H1 (cell line): ENCODE results near the gene GARS1. TPM values are rescaled to one million over a fixed set of nuclear protein-coding genes. Genes with fewer than 3 reads are reported as not detected.

Experiments
- CTCF ChIA-PET: fragments of 300-600 bp; sonication (Branson Sonifier 250); formaldehyde crosslinking; loops from one replicate; lab custom pipeline; 2021; ENCODE audit not compliant: partially characterized antibody; lab: Charles Lee
- POLR2A ChIA-PET: fragments of 300-600 bp; sonication (Branson Sonifier 250); formaldehyde crosslinking; loops from one replicate; lab custom pipeline; 2021; ENCODE audit warnings: inconsistent platforms; ENCODE audit not compliant: partially characterized antibody; lab: Charles Lee
- DNase-seq, 2 experiments: peaks; one replicate each; pipeline versions ENCODE4 v3.0.0 to v3.0.0-alpha.2; 2010 to 2022; ENCODE audit warnings: low spot score in 2 of 2, low read depth in 1 of 2, mixed read lengths in 1 of 2
- FAIRE-seq: peaks from 2 replicates; lab custom pipeline; 2011; peaks lifted over from hg19 to GRCh38; lab: Jason Lieb, UNC
- H2AFZ ChIP-seq: 2 replicates; pipeline ENCODE4 v1.8.1; 2012; ENCODE audit warnings: low read length, inconsistent platforms
- H2AK5ac ChIP-seq: 2 replicates; pipeline ENCODE4 v1.6.1; 2013; ENCODE audit warnings: low read depth, low read length
- H2BK120ac ChIP-seq: replicated peaks from 2 replicates; pipeline ENCODE3; 2013; ENCODE audit warnings: low read depth, low read length, inconsistent platforms
- H2BK12ac ChIP-seq: 2 replicates; pipeline ENCODE4 v1.6.1; 2013; ENCODE audit warnings: low read depth, low read length
- H2BK15ac ChIP-seq: 2 replicates; pipeline ENCODE4 v1.6.1; 2013; ENCODE audit warnings: low read length
- H2BK20ac ChIP-seq: 2 replicates; pipeline ENCODE4 v1.6.1; 2013; ENCODE audit warnings: low read length
- H2BK5ac ChIP-seq: 2 replicates; pipeline ENCODE4 v1.6.1; 2013; ENCODE audit warnings: low read depth, low read length
- H3K14ac ChIP-seq: 2 replicates; pipeline ENCODE4 v1.6.1; 2013; ENCODE audit warnings: inconsistent platforms; ENCODE audit not compliant: insufficient read length
- H3K18ac ChIP-seq: 2 replicates; pipeline ENCODE4 v1.6.1; 2013; ENCODE audit warnings: low read length; ENCODE audit errors: extremely low read depth
- H3K23ac ChIP-seq: 2 replicates; pipeline ENCODE4 v1.6.1; 2013; ENCODE audit warnings: inconsistent platforms; ENCODE audit not compliant: insufficient read length
- H3K23me2 ChIP-seq: 2 replicates; pipeline ENCODE4 v1.6.1; 2013; ENCODE audit warnings: low read depth, low read length
- H3K27ac ChIP-seq: 2 replicates; pipeline ENCODE4 v1.6.1; 2011; ENCODE audit warnings: low read depth, low read length, inconsistent platforms
- H3K27me3 ChIP-seq, 4 experiments: replicated peaks in 1 of 4; 1 replicate in 1 of 4; 2 replicates in 3 of 4; pipeline versions ENCODE4 v1.6.1 to v1.8.1; 2011 to 2013; ENCODE audit warnings: low read length in 3 of 4, mild to moderate bottlenecking in 3 of 4, inconsistent platforms in 2 of 4, mixed read lengths in 2 of 4, moderate library complexity in 1 of 4; ENCODE audit not compliant: control insufficient read depth in 3 of 4, insufficient read depth in 3 of 4; ENCODE audit errors: extremely low read depth in 1 of 4
- H3K36me3 ChIP-seq, 4 experiments: 2 replicates each; pipeline versions ENCODE4 v1.6.1 to v1.8.1; 2011 to 2013; ENCODE audit warnings: mild to moderate bottlenecking in 4 of 4, low read length in 3 of 4, moderate library complexity in 2 of 4, control low read depth in 1 of 4, inconsistent platforms in 1 of 4; ENCODE audit not compliant: insufficient read depth in 4 of 4, control insufficient read depth in 2 of 4
- H3K4ac ChIP-seq: replicated peaks from 2 replicates; pipeline ENCODE3; 2013; ENCODE audit warnings: low read length, low read depth, mixed read lengths, inconsistent platforms; ENCODE audit not compliant: insufficient read length
- H3K4me1 ChIP-seq, 4 experiments: replicated peaks in 1 of 4; 1 replicate in 1 of 4; 2 replicates in 3 of 4; pipeline versions ENCODE4 v1.6.1 to v1.8.1; 2011 to 2013; ENCODE audit warnings: low read length in 3 of 4, inconsistent platforms in 2 of 4, mixed read lengths in 1 of 4; ENCODE audit not compliant: insufficient read depth in 4 of 4, control insufficient read depth in 3 of 4
- H3K4me2 ChIP-seq, 2 experiments: 2 replicates each; pipeline versions ENCODE4 v1.6.1 to v1.8.1; 2011 to 2013; ENCODE audit warnings: low read depth in 2 of 2, low read length in 2 of 2, control low read depth in 1 of 2, inconsistent platforms in 1 of 2, mild to moderate bottlenecking in 1 of 2; ENCODE audit not compliant: insufficient read depth in 1 of 2
- H3K4me3 ChIP-seq, 4 experiments: fragments of 200-600, 300-600 bp in 1 of 4; sonication (generic), shearing (Covaris generic), sonication (Bioruptor Twin) in 1 of 4; 2 replicates each; pipeline versions ENCODE4 v1.5.1 to v1.8.1; 2011 to 2016; ENCODE audit warnings: low read length in 4 of 4, low read depth in 3 of 4, control low read depth in 2 of 4, inconsistent platforms in 2 of 4, mild to moderate bottlenecking in 2 of 4, mixed read lengths in 1 of 4, moderate library complexity in 1 of 4; ENCODE audit not compliant: insufficient read depth in 2 of 4; ENCODE audit errors: extremely low read depth in 1 of 4
- H3K56ac ChIP-seq: replicated peaks from 2 replicates; pipeline ENCODE3; 2013; ENCODE audit warnings: low read depth, mild to moderate bottlenecking, mixed read lengths, low read length, inconsistent platforms; ENCODE audit not compliant: insufficient read length
- H3K79me1 ChIP-seq: 2 replicates; pipeline ENCODE4 v1.6.1; 2013; ENCODE audit warnings: low read depth, low read length, control low read depth
- H3K79me2 ChIP-seq, 2 experiments: 2 replicates each; pipeline versions ENCODE4 v1.6.1 to v1.8.1; 2012 to 2013; ENCODE audit warnings: low read length in 2 of 2, mild to moderate bottlenecking in 2 of 2, inconsistent platforms in 1 of 2; ENCODE audit not compliant: insufficient read depth in 2 of 2, control insufficient read depth in 1 of 2
- H3K9ac ChIP-seq, 4 experiments: replicated peaks in 1 of 4; 1 replicate in 1 of 4; 2 replicates in 3 of 4; pipeline versions ENCODE4 v1.6.1 to v1.8.1; 2011 to 2013; ENCODE audit warnings: low read depth in 3 of 4, low read length in 3 of 4, control low read depth in 2 of 4, mild to moderate bottlenecking in 2 of 4, moderate library complexity in 2 of 4, inconsistent platforms in 1 of 4; ENCODE audit errors: extremely low read depth in 1 of 4
- H3K9me3 ChIP-seq, 2 experiments: 2 replicates each; pipeline versions ENCODE4 v1.6.1 to v1.8.1; 2012 to 2013; ENCODE audit warnings: mild to moderate bottlenecking in 2 of 2, moderate library complexity in 2 of 2, control low read depth in 1 of 2, inconsistent platforms in 1 of 2, low read depth in 1 of 2, low read length in 1 of 2, mixed read lengths in 1 of 2; ENCODE audit not compliant: insufficient read depth in 2 of 2
- H4K20me1 ChIP-seq, 2 experiments: replicated peaks in 1 of 2; 2 replicates each; pipeline versions ENCODE3 to v1.8.1; 2011 to 2013; ENCODE audit warnings: inconsistent platforms in 2 of 2, low read length in 2 of 2, mild to moderate bottlenecking in 1 of 2; ENCODE audit not compliant: insufficient read depth in 2 of 2, control insufficient read depth in 1 of 2
- H4K5ac ChIP-seq: 2 replicates; pipeline ENCODE4 v1.6.1; 2013; ENCODE audit warnings: low read length, low read depth, mixed read lengths, inconsistent platforms; ENCODE audit not compliant: insufficient read length
- H4K8ac ChIP-seq: 2 replicates; pipeline ENCODE4 v1.8.0; 2013; ENCODE audit warnings: mild to moderate bottlenecking, moderate library complexity, low read length, inconsistent platforms; ENCODE audit not compliant: insufficient read depth; ENCODE audit errors: extremely low read depth
- H4K91ac ChIP-seq: replicated peaks from 2 replicates; pipeline ENCODE3; 2013; ENCODE audit warnings: low read length, mixed read lengths, inconsistent platforms; ENCODE audit not compliant: insufficient read length
- CHD1 ChIP-seq: IDR thresholded peaks from 2 replicates; pipeline ENCODE4 v1.6.1; 2012; ENCODE audit warnings: low read depth, low read length, improper control_type of control experiment
- KDM1A ChIP-seq: fragments of 200-600, 300-600 bp; sonication (generic); IDR thresholded peaks from 2 replicates; pipeline ENCODE4 v1.7.1; 2016; ENCODE audit warnings: mild to moderate bottlenecking, low read length, borderline replicate concordance
- KDM5A ChIP-seq: fragments of 200-600 bp; IDR thresholded peaks from 2 replicates; pipeline ENCODE4 v1.7.1; 2012; ENCODE audit warnings: mild to moderate bottlenecking, low read length, inconsistent platforms, mixed read lengths
- WGBS, 2 experiments: shearing (Covaris generic) in 1 of 2; methylation state at CpG; one replicate each; pipeline versions ENCODE4 v1.1.6 to v1.1.7; 2013 to 2015; ENCODE audit warnings: low lambda C conversion rate in 2 of 2, mixed read lengths in 2 of 2, inconsistent platforms in 1 of 2, low coverage in 1 of 2, missing lambda C conversion rate in 1 of 2; ENCODE audit not compliant: insufficient replicate concordance in 2 of 2, insufficient coverage in 1 of 2, insufficient read length in 1 of 2; ENCODE audit errors: extremely low coverage in 1 of 2, missing lambda C conversion rate in 1 of 2; 5-methylcytosine and 5-hydroxymethylcytosine counted together
- polyA plus RNA-seq, 7 experiments: library from polyadenylated mRNA; depleted of rRNA in 3 of 7; stranded (reverse) in 5 of 7; unstranded in 2 of 7; fragments of >200 nt in 5 of 7; fragments of 200-250 nt in 2 of 7; gene quantifications; 1 replicate in 5 of 7; 2 replicates in 1 of 7; 4 replicates in 1 of 7; pipeline versions ENCODE4 v1.2.1 to v1.2.3, GENCODE V29; 2011 to 2013; ENCODE audit warnings: missing spikeins in 2 of 7, mixed read lengths in 2 of 7
- total RNA-seq: library from RNA; stranded (reverse); fragmentation: NEBNext Ultra II Directional; extraction: Animal tissue kit (Norgen Biotek cat#: 25700); gene quantifications from 2 replicates; pipeline ENCODE4 v1.2.1, GENCODE V29; 2021

The GARS1 gene
- total and polyA plus RNA-seq, 2 of the 8 experiments (the other 6 are each of a cell fraction or from before 2014, with no cell fraction given) = 270 to 476 TPM

DNA sequence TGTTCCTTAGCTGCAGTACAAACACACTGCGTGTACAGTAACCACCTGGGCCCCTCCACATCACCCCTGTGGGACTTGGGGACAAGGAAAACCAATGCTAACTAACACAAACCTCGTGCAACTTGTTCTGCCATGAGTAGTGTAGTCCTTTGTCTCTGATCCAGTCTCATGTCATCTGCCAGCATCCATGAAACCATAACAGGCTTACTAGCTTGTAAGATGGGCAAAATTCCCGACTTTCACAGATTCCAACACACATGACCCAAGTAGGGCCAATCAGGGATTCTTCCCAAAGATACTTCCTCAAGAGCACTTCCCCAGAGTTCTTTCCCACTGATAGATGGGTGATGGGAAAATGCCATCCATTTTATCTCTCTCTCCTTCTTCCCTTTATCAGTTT is 41.1 kb upstream of the GARS1 start:
- H2BK12ac ChIP-seq = no peak overlapping the region
- no peak overlapping the region for H2AK5ac ChIP-seq
- no peak overlapping the region for H3K56ac ChIP-seq
- 85% methylated on average over 3 of the region's 3 CpGs; no CpG with 5 or more reads in 1 of the 2 experiments for WGBS, 2 experiments
- H4K8ac ChIP-seq = no peak overlapping the region
- no peaks in the 10 kb centered on the region for H4K20me1 ChIP-seq
- TF ChIP-seq KDM1A (no peak), KDM5A (no peak), CHD1 (no peak)
- H3K27me3 ChIP-seq = no peaks in the 10 kb centered on the region
- no peak overlapping the region for H4K5ac ChIP-seq
- no peaks in the 10 kb centered on the region for H3K36me3 ChIP-seq
- H3K4me1 ChIP-seq = peaks cover 0 to 9% (median 4%) of the 10 kb centered on the region in 4 experiments; a peak in 5 of 7 replicates
- H3K18ac ChIP-seq = no peak overlapping the region
- no peak overlapping the region for H2BK120ac ChIP-seq
- DNase-seq = no peak
- no peak overlapping the region for H3K14ac ChIP-seq
- H2BK5ac ChIP-seq = no peak overlapping the region
- no peak overlapping the region for H2BK15ac ChIP-seq
- no peak overlapping the region for H3K27ac ChIP-seq
- H3K79me1 ChIP-seq = no peaks in the 10 kb centered on the region
- H2AFZ ChIP-seq = no peak overlapping the region
- FAIRE-seq = no peak
- ChIA-PET POLR2A (no interaction called here), CTCF (interaction anchor here (0.9 to 2.0 kb wide), 4 partner anchors 10 to 277 kb away, joined by 3 to 15 read pairs (median 4); no protein-coding TSS in a partner anchor)
- no peaks in the 10 kb centered on the region for H3K79me2 ChIP-seq
- no peak overlapping the region for H3K23ac ChIP-seq
- H3K9ac ChIP-seq = no peak overlapping the region
- H2BK20ac ChIP-seq = no peak overlapping the region
- H3K9me3 ChIP-seq = no peaks in the 10 kb centered on the region
- no peak overlapping the region for H3K4ac ChIP-seq
- H3K4me3 ChIP-seq = no peak overlapping the region
- H4K91ac ChIP-seq = no peak overlapping the region
- H3K23me2 ChIP-seq = no peaks in the 10 kb centered on the region
- no peak overlapping the region for H3K4me2 ChIP-seq
